Measurements from ENCODE around the gene MAP2K2.

MAP2K2 gene

DNA sequence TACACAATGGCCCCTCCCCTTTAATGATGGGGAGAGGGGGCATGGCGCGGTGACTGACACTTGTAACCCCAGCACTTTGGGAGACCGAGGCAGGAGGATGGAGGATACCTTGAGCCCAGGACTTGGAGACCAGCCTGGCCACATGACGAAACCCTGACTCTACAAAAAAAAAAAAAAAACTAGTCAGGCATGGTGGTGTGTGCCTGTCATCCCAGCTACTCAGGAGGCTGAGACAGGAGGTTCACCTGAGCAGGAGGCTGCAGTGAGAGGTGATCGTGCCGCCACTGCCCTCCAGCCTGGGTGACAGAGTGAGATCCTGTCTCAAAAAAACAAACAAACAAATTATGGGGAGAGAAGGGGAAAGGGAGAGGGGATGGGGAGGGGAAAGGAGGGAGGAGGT, 43.4 kb downstream of the MAP2K2 start:
- TF ChIP-seq POLR2A (IDR thresholded peaks at IDR 0.05; ENCODE audit: extremely low read depth, insufficient read length) = no peak
- no peak for TF ChIP-seq CTCF (IDR thresholded peaks at IDR 0.05; ENCODE audit: low read depth, low read length)
- no peak for TF ChIP-seq MYC (IDR thresholded peaks at IDR 0.05; ENCODE audit: low read depth, low read length)
- TF ChIP-seq MAX (IDR thresholded peaks at IDR 0.05; ENCODE audit: low read depth, low read length) = no peak

GRCh38 chr19:4077800-4078684, 45.9 kb downstream of the MAP2K2 start:
- DNase-seq (ENCODE audit: low read depth) = peak; percentile 73
- TF ChIP-seq MAX (IDR thresholded peaks at IDR 0.05; ENCODE audit: low read depth, low read length) = peak; percentile 62; the same call in 1 of the 2 replicates
- peak; percentile 33; the same call in 1 of the 2 replicates for TF ChIP-seq MYC (IDR thresholded peaks at IDR 0.05; ENCODE audit: low read depth, low read length)
- TF ChIP-seq CTCF (IDR thresholded peaks at IDR 0.05; ENCODE audit: low read depth, low read length) = no peak

More for the DNA sequence above, 43.4 kb downstream of the MAP2K2 start:
- DNase-seq (ENCODE audit: low read depth) = no peak
- H3K4me3 ChIP-seq (ENCODE audit: low read depth, low read length) = no peak overlapping the region

GRCh38 chr19:4077007-4077374, 46.9 kb downstream of the MAP2K2 start:
- TF ChIP-seq CTCF (IDR thresholded peaks at IDR 0.05; ENCODE audit: low read depth, low read length) (no peak), MYC (IDR thresholded peaks at IDR 0.05; ENCODE audit: low read depth, low read length) (no peak), POLR2A (IDR thresholded peaks at IDR 0.05; ENCODE audit: extremely low read depth, insufficient read length) (no peak), MAX (IDR thresholded peaks at IDR 0.05; ENCODE audit: low read depth, low read length) (no peak)
- no peak for DNase-seq (ENCODE audit: low read depth)
- H3K4me3 ChIP-seq (ENCODE audit: low read depth, low read length) = no peak overlapping the region

More at GRCh38 chr19:4077800-4078684, 45.9 kb downstream of the MAP2K2 start:
- H3K4me3 ChIP-seq (ENCODE audit: low read depth, low read length) = no peak overlapping the region

- peak; percentile 68 for DNase-seq (ENCODE audit: low read depth)
- no peak overlapping the region for H3K4me3 ChIP-seq (ENCODE audit: low read depth, low read length)
- no peak for TF ChIP-seq MYC (IDR thresholded peaks at IDR 0.05; ENCODE audit: low read depth, low read length)
- TF ChIP-seq POLR2A (IDR thresholded peaks at IDR 0.05; ENCODE audit: extremely low read depth, insufficient read length) = no peak
- TF ChIP-seq CTCF (IDR thresholded peaks at IDR 0.05; ENCODE audit: low read depth, low read length) = no peak
- no peak for TF ChIP-seq MAX (IDR thresholded peaks at IDR 0.05; ENCODE audit: low read depth, low read length)
These were observed 48.5 kb downstream of the MAP2K2 start for GRCh38 chr19:4075373-4075772.

DNA sequence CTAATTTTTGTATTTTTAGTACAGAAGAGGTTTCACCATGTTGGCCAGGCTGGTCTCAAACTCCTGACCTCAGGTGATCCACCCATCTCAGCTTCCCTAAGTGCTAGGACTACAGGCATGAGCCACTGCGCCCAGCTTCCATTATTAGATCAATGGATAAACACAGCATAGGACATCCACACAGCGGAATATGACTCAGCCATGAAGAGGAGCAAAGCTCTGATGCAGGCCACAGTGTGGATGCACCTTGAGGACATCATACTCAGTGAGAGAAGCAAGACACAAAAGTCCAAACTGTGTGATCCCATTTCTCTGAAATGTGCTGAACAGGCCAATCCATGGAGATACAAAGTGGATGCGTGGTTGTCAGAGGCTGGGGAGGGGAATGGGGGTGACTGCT, 52.3 kb downstream of the MAP2K2 start:
- no peak for TF ChIP-seq MAX (IDR thresholded peaks at IDR 0.05; ENCODE audit: low read depth, low read length)
- TF ChIP-seq POLR2A (IDR thresholded peaks at IDR 0.05; ENCODE audit: extremely low read depth, insufficient read length) = no peak
- TF ChIP-seq MYC (IDR thresholded peaks at IDR 0.05; ENCODE audit: low read depth, low read length) = no peak
- TF ChIP-seq CTCF (IDR thresholded peaks at IDR 0.05; ENCODE audit: low read depth, low read length) = no peak
- no peak overlapping the region for H3K4me3 ChIP-seq (ENCODE audit: low read depth, low read length)
- DNase-seq (ENCODE audit: low read depth) = no peak

Measured in NB4 (cell line).